D721Med (cell line): ENCODE measurements around the gene CHRNA1.
"Not testable (repeated sequence)": the region's sequence is repeated elsewhere in the genome, so short reads cannot be mapped to it uniquely, and the experiment has no call there.

ENCODE experiments used
- DNase-seq: peaks from one replicate; pipeline ENCODE4 v3.0.0; 2011; ENCODE audit warnings: low spot score; ENCODE audit not compliant: insufficient read length
- FAIRE-seq: peaks from 2 replicates; lab custom pipeline; 2011; peaks lifted over from hg19 to GRCh38; lab: Jason Lieb, UNC
- TF ChIP-seq, protein P1 (sequence below): IDR thresholded peaks from 2 replicates; pipeline ENCODE4 v1.5.1; 2012; ENCODE audit warnings: mild to moderate bottlenecking, control low read depth; ENCODE audit not compliant: insufficient read depth; ENCODE audit errors: missing control alignments

The CHRNA1 gene

GRCh38 chr2:174719016-174719415, 45.3 kb downstream of the CHRNA1 start:
- FAIRE-seq, result no peak
- DNase-seq, result no peak
- TF ChIP-seq, protein P1, sequence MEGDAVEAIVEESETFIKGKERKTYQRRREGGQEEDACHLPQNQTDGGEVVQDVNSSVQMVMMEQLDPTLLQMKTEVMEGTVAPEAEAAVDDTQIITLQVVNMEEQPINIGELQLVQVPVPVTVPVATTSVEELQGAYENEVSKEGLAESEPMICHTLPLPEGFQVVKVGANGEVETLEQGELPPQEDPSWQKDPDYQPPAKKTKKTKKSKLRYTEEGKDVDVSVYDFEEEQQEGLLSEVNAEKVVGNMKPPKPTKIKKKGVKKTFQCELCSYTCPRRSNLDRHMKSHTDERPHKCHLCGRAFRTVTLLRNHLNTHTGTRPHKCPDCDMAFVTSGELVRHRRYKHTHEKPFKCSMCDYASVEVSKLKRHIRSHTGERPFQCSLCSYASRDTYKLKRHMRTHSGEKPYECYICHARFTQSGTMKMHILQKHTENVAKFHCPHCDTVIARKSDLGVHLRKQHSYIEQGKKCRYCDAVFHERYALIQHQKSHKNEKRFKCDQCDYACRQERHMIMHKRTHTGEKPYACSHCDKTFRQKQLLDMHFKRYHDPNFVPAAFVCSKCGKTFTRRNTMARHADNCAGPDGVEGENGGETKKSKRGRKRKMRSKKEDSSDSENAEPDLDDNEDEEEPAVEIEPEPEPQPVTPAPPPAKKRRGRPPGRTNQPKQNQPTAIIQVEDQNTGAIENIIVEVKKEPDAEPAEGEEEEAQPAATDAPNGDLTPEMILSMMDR, result no peak

- TF ChIP-seq, protein P1, result no peak
- FAIRE-seq (no peak), DNase-seq (no peak)
These were observed 45.7 kb downstream of the CHRNA1 start for GRCh38 chr2:174718591-174718990.

- FAIRE-seq, result no peak
- no peak for DNase-seq
- TF ChIP-seq, protein P1, result no peak
These were observed 46.4 kb downstream of the CHRNA1 start for GRCh38 chr2:174717916-174718315.

DNA sequence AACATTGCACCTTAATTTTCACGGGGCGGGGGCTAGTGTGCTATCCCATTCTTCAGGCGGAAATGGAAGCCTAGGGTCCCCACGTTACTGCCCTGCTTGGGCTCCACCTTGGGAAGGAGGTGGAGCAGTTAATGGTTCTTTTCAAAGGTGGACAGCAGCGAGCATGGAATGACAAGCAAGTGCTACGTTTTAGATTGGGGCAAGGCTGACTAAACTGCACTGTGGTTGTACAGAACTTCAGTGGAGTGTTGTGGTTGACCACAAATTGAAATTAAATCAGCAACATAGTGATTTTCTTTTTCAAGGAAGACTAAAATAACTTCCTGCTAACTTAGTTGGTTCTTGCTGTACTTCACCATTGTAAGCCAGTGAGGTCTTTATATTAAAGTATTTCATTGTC, 47.0 kb downstream of the CHRNA1 start:
- no peak for DNase-seq
- TF ChIP-seq, protein P1, result no peak

DNA sequence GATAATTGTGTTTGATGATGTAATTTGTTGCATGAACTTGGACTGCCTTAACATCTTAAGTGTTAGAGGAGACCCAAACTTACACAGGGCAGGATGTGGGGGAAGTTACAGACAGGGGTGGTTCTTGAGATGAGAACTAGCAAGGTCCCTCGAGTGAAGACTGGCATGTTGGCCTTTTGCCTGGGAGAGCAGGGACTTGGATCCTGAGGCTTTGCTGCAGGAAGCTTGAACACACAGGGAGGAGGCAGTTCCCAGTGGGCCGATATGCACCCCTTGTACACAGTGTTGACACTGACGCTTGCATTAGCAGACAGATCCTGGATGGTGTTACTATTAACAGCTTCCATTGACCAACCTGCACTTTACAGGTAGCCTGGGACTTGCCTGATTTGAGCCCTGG, 47.5 kb downstream of the CHRNA1 start:
- TF ChIP-seq, protein P1, result no peak
- FAIRE-seq (no peak), DNase-seq (no peak)

More for the DNA sequence above, 47.0 kb downstream of the CHRNA1 start:
- no peak for FAIRE-seq

DNA sequence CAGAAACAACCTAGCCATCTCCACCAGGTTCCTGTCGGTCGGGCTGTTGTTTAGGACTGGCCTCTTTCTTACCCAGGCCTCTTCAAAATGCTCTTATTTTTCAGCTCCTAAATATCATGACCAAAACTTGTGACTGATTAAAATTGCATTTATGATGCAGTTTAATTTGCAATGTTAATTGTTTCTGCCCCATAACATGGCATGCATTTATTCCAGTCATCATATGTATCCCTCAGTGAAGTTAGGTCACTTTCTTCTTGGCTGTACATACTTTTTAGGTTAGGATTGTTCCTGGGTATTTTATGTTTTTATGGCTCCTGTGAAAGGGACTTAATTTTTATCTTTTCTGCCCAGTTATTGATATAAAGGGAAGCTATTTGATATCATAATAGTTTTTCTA, 50.6 kb downstream of the CHRNA1 start:
- FAIRE-seq (no peak), DNase-seq (no peak)
- TF ChIP-seq, protein P1, result no peak

GRCh38 chr2:174711206-174711605, 53.1 kb downstream of the CHRNA1 start:
- TF ChIP-seq, protein P1, result no peak
- FAIRE-seq, result no peak
- DNase-seq, result no peak

DNA sequence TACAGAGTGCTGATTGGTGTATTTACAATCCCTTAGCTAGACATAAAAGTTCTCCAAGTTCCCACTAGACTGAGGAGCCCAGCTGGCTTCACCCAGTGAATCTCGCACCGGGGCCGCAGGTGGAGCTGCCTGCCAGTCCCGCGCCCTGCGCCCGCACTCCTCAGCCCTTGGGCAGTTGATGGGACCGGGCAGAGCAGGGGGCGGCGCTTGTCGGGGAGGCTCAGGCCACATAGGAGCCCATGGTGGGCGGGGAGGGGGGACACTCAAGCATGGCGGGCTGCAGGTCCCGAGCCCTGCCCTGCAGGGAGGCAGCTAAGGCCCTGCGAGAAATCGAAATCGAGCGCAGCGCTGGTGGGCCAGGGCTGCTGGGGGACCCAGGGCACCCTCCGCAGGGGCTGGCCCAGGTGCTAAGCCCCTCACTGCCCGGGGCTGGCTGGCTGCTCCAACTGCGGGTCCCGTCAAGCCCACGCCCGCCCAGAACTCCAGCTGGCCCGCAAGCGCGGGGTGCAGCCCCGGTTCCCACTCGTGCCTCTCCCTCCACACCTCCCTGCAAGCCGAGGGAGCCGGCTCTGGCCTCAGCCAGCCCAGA, 54.8 kb downstream of the CHRNA1 start:
- FAIRE-seq, DNase-seq: not testable (repeated sequence)
